ENCODE data around the gene DAGLB. TPM values are rescaled to one million over a fixed set of nuclear protein-coding genes. Genes with fewer than 3 reads are reported as not detected.

DAGLB gene
- total RNA-seq, 1 experiment from 2014 or later = 24.1 TPM

DNA sequence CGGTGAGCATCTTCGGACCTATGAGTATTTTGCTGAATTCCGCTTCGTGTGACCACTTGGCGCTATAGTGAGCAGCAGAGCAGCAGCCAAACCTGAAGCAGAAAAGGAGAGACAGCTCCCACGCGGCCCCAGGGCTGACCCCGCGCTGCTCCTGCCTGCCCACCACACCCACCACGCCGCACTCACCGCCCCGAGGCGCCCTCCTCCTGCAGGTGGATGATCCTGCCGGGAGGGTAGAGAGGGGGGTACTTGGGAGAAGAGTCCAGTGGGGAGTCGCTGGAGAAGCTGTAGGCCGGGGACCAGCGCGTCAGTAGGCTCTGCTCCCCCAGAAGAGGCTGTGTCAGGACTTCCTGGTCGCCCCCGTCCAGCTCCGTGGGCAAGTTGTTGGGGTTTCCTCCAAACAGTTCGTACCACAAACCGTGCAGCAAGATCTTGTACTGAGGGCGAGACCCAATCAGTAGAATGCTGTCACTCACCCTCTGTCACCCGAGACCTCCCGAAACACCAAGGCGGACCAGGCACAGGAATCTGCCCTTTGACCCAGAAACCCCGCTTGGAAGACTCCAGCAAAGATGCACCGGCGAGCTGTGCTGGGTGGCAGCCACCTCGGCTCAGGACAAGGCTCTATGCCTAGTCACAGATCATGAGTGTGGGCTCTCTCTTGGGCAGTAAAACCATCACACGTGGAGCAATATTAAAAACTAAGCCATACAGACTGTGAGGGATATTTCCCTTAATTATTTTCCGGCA is 37.6 kb downstream of the DAGLB start:
- peaks cover 71% of the 10 kb centered on the region for H3K36me3 ChIP-seq (ENCODE audit: insufficient read depth, low read length, poor library complexity, severe bottlenecking)
- ChIA-PET POLR2A (ENCODE audit: low non-redundant PET) (no interaction called here), CTCF (interaction anchor here (0.6 kb wide), 1 partner anchor 44 kb away, joined by 6 read pairs; no protein-coding TSS in a partner anchor)

DNA sequence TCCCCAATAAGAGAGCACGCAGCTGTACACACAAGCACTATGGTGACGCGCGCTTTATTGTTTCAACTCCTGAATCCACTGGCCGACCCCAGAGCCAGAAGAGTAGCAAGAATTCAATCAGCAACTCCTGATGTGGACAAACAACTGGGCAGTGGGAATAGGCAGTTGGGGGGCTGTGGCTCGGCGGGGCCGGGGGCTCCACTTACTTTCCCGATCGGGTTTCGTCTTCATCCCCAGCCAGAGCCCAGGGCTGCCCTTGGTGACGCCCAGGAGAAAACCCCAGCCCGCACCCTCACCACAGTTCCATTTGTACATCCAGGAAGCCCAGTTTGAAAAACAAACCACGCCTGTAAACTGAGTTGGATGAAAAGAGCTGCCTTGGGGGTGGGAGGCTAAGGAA is 38.7 kb downstream of the DAGLB start:
- H3K9me3 ChIP-seq (ENCODE audit: low read depth, low read length, poor library complexity, severe bottlenecking) = no peaks in the 10 kb centered on the region
- DNase-seq (ENCODE audit: low spot score) = no peak
- H3K27ac ChIP-seq (ENCODE audit: low read depth, low read length, poor library complexity, severe bottlenecking) = no peak overlapping the region
- no peak for TF ChIP-seq EZH2 (IDR thresholded peaks at IDR 0.05; ENCODE audit: borderline replicate concordance, low read depth, low read length, poor library complexity, severe bottlenecking)
- TF ChIP-seq, protein P1, sequence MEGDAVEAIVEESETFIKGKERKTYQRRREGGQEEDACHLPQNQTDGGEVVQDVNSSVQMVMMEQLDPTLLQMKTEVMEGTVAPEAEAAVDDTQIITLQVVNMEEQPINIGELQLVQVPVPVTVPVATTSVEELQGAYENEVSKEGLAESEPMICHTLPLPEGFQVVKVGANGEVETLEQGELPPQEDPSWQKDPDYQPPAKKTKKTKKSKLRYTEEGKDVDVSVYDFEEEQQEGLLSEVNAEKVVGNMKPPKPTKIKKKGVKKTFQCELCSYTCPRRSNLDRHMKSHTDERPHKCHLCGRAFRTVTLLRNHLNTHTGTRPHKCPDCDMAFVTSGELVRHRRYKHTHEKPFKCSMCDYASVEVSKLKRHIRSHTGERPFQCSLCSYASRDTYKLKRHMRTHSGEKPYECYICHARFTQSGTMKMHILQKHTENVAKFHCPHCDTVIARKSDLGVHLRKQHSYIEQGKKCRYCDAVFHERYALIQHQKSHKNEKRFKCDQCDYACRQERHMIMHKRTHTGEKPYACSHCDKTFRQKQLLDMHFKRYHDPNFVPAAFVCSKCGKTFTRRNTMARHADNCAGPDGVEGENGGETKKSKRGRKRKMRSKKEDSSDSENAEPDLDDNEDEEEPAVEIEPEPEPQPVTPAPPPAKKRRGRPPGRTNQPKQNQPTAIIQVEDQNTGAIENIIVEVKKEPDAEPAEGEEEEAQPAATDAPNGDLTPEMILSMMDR (conservative IDR thresholded peaks at IDR 0.05; ENCODE audit: low read depth, low read length) = no peak
- no peak overlapping the region for H3K4me3 ChIP-seq (ENCODE audit: low read depth, low read length, poor library complexity, severe bottlenecking)
- H3K4me1 ChIP-seq (ENCODE audit: insufficient read depth, low read length, poor library complexity, severe bottlenecking) = no peaks in the 10 kb centered on the region
- no TSS peak for BruUV-seq (replicated peaks)
- H3K27me3 ChIP-seq (replicated peaks; ENCODE audit: insufficient read depth, low read depth, low read length, poor library complexity) = no peaks in the 10 kb centered on the region
- CTCF ChIA-PET = no interaction called here
- intact Hi-C loops (cut with micrococcal nuclease; ENCODE audit: unreplicated experiment) = no loop called here
- peaks cover 75% of the 10 kb centered on the region for H3K36me3 ChIP-seq (ENCODE audit: insufficient read depth, low read length, poor library complexity, severe bottlenecking)
- POLR2A ChIA-PET (ENCODE audit: low non-redundant PET) = no interaction called here

More for the DNA sequence above, 37.6 kb downstream of the DAGLB start:
- no peaks in the 10 kb centered on the region for H3K27me3 ChIP-seq (replicated peaks; ENCODE audit: insufficient read depth, low read depth, low read length, poor library complexity)
- no peak overlapping the region for H3K4me3 ChIP-seq (ENCODE audit: low read depth, low read length, poor library complexity, severe bottlenecking)
- H3K9me3 ChIP-seq (ENCODE audit: low read depth, low read length, poor library complexity, severe bottlenecking) = no peaks in the 10 kb centered on the region
- TF ChIP-seq EZH2 (IDR thresholded peaks at IDR 0.05; ENCODE audit: borderline replicate concordance, low read depth, low read length, poor library complexity, severe bottlenecking) = no peak
- TF ChIP-seq, protein P1 (conservative IDR thresholded peaks at IDR 0.05; ENCODE audit: low read depth, low read length) = no peak
- H3K27ac ChIP-seq (ENCODE audit: low read depth, low read length, poor library complexity, severe bottlenecking) = no peak overlapping the region
- BruUV-seq (replicated peaks) = no TSS peak
- H3K4me1 ChIP-seq (ENCODE audit: insufficient read depth, low read length, poor library complexity, severe bottlenecking) = no peaks in the 10 kb centered on the region
- DNase-seq (ENCODE audit: low spot score) = no peak
- intact Hi-C loops (cut with micrococcal nuclease; ENCODE audit: unreplicated experiment) = no loop called here

DNA sequence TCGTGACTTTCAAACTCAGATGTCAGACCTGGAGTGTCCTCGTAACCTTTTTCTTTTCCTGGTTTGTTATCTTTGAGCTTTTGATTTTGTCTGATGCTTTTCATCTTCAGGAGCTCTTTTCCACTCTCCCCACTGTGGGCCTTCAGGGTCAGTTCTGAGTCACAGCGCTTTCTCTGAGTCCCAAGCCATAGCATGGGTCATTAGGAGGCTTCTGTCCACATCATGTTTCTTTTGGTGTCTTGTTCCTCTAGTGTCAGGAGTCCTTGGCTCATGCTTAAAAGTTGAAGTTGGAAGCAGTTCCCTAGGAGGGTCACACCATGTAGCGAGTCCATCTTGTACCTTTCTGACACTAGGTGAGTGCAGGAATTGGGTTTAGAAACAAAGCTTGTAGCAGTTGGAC is 40.3 kb downstream of the DAGLB start:
- TF ChIP-seq EZH2 (IDR thresholded peaks at IDR 0.05; ENCODE audit: borderline replicate concordance, low read depth, low read length, poor library complexity, severe bottlenecking) = no peak
- TF ChIP-seq, protein P1 (conservative IDR thresholded peaks at IDR 0.05; ENCODE audit: low read depth, low read length) = no peak
- no TSS peak for BruUV-seq (replicated peaks)
- ChIA-PET CTCF (no interaction called here), POLR2A (ENCODE audit: low non-redundant PET) (interaction anchor here (0.6 kb wide), 1 partner anchor 13 kb away, joined by 3 read pairs; no protein-coding TSS in a partner anchor)
- intact Hi-C loops (cut with micrococcal nuclease; ENCODE audit: unreplicated experiment) = no loop called here
- H3K27ac ChIP-seq (ENCODE audit: low read depth, low read length, poor library complexity, severe bottlenecking) = no peak overlapping the region
- H3K4me3 ChIP-seq (ENCODE audit: low read depth, low read length, poor library complexity, severe bottlenecking) = no peak overlapping the region
- no peak for DNase-seq (ENCODE audit: low spot score)
- no peaks in the 10 kb centered on the region for H3K9me3 ChIP-seq (ENCODE audit: low read depth, low read length, poor library complexity, severe bottlenecking)
- no peaks in the 10 kb centered on the region for H3K4me1 ChIP-seq (ENCODE audit: insufficient read depth, low read length, poor library complexity, severe bottlenecking)
- peaks cover 83% of the 10 kb centered on the region for H3K36me3 ChIP-seq (ENCODE audit: insufficient read depth, low read length, poor library complexity, severe bottlenecking)
- no peaks in the 10 kb centered on the region for H3K27me3 ChIP-seq (replicated peaks; ENCODE audit: insufficient read depth, low read depth, low read length, poor library complexity)

Data from A673 (cell line).